Gastroesophageal sphincter (tissue), 4 donors: Measurements from ENCODE around the gene DMPK. TPM values are rescaled to one million over a fixed set of nuclear protein-coding genes. Genes with fewer than 3 reads are reported as not detected.
"Not testable (repeated sequence)": the region's sequence is repeated elsewhere in the genome, so short reads cannot be mapped to it uniquely, and the experiment has no call there.

Source experiments
- ATAC-seq: fragments of 150-250 bp; one replicate; pipeline ENCODE4 v1.9.1; 2016; ENCODE audit warnings: mild to moderate bottlenecking, moderate library complexity
- H3K27ac ChIP-seq, 4 donors: fragments of 200-600 bp; sonication (generic) in 3 of 4; 1 replicate in 3 of 4; 2 replicates in 1 of 4; pipeline ENCODE4 v1.5.1; 2016 to 2019
- H3K27me3 ChIP-seq: fragments of 200-600 bp; sonication (generic); one replicate; pipeline ENCODE4 v1.5.1; 2019
- H3K36me3 ChIP-seq, 2 donors: fragments of 200-600 bp; sonication (generic); one replicate each; pipeline ENCODE4 v1.5.1; 2019; ENCODE audit warnings: control low read depth in 1 of 2
- H3K4me1 ChIP-seq, 3 donors: fragments of 200-600 bp; sonication (generic); 1 replicate in 2 of 3; 2 replicates in 1 of 3; pipeline ENCODE4 v1.5.1; 2016 to 2019; ENCODE audit warnings: control low read depth in 2 of 3
- H3K4me3 ChIP-seq, 2 donors: fragments of 200-600 bp; sonication (generic); one replicate each; pipeline ENCODE4 v1.5.1; 2019; ENCODE audit warnings: mild to moderate bottlenecking in 1 of 2, moderate library complexity in 1 of 2
- H3K9me3 ChIP-seq, 3 donors: fragments of 200-600 bp; sonication (generic); one replicate each; pipeline ENCODE4 v1.5.1; 2017 to 2019; ENCODE audit warnings: control low read depth in 2 of 3
- CTCF ChIP-seq, 4 experiments: fragments of 200-600 bp in 2 of 4; fragments of 450-650 bp in 2 of 4; sonication (generic) in 1 of 4; IDR thresholded peaks; one replicate each; pipeline ENCODE4 v1.5.1; 2017 to 2019; ENCODE audit warnings: antibody characterized with exemption in 4 of 4, mild to moderate bottlenecking in 2 of 4, moderate library complexity in 2 of 4
- EP300 ChIP-seq: sonication (generic); formaldehyde crosslinking; IDR thresholded peaks from one replicate; pipeline ENCODE4 v1.6.1; 2017; ENCODE audit warnings: antibody characterized with exemption, mild to moderate bottlenecking
- POLR2A ChIP-seq, 2 donors: fragments of 450-650 bp; IDR thresholded peaks; one replicate each; pipeline ENCODE4 v1.6.1; 2017; ENCODE audit warnings: antibody characterized with exemption in 2 of 2, mild to moderate bottlenecking in 2 of 2, moderate library complexity in 1 of 2
- POLR2AphosphoS5 ChIP-seq: sonication (generic); formaldehyde crosslinking; IDR thresholded peaks from one replicate; pipeline ENCODE4 v1.6.1; 2017; ENCODE audit warnings: antibody characterized with exemption
- WGBS, 2 donors: methylation state at CpG; one replicate each; pipeline ENCODE4 v1.1.5; 2018; ENCODE audit warnings: low coverage in 1 of 2; 5-methylcytosine and 5-hydroxymethylcytosine counted together
- total RNA-seq, 4 donors: library from RNA; depleted of rRNA; stranded (reverse); fragments of >200 nt; gene quantifications; one replicate each; pipeline ENCODE4 v1.1.0, GENCODE V29; 2016

DMPK gene
- total RNA-seq, 4 donors from 2014 or later, result 223 to 464 (median 330) TPM

GRCh38 chr19:45729800-45730290 lies 52.4 kb downstream of the DMPK start:
- Histone ChIP-seq H3K36me3 (no peaks in the 10 kb centered on the region), H3K4me1 (peaks cover 0 to 33% (median 15%) of the 10 kb centered on the region in 3 donors), H3K27ac (peak overlapping the region in 3 of 4 donors; percentile 81 to 87 (median 85)), H3K9me3 (no peaks in the 10 kb centered on the region), H3K27me3 (no peaks in the 10 kb centered on the region), H3K4me3 (peak overlapping the region; percentile 87 to 98)
- ATAC-seq, result no peak
- 0 to 6% methylated on average over 6 to 8 of the region's 10 CpGs for WGBS, 2 donors
- TF ChIP-seq CTCF (IDR thresholded peaks at IDR 0.05) (no peak), POLR2A (IDR thresholded peaks at IDR 0.05) (no peak), POLR2AphosphoS5 (no peak), EP300 (no peak)

GRCh38 chr19:45728683-45729082 lies 53.6 kb downstream of the DMPK start:
- H3K27ac ChIP-seq, H3K4me3 ChIP-seq, H3K9me3 ChIP-seq, H3K36me3 ChIP-seq, ATAC-seq, H3K27me3 ChIP-seq: not testable (repeated sequence)
- peaks cover 0 to 33% (median 15%) of the 10 kb centered on the region in 3 donors for H3K4me1 ChIP-seq
- WGBS, 2 donors, result 88 to 90% methylated on average over 7 to 15 of the region's 18 CpGs

- H3K36me3 ChIP-seq, result peaks cover 0 to 26% of the 10 kb centered on the region in 2 donors
- not testable (repeated sequence) for H3K4me3 ChIP-seq, H3K9me3 ChIP-seq, H3K27me3 ChIP-seq, H3K27ac ChIP-seq, ATAC-seq
- H3K4me1 ChIP-seq, result peaks cover 0 to 33% (median 11%) of the 10 kb centered on the region in 3 donors
- WGBS, 2 donors, result 98 to 100% methylated on average over 7 to 10 of the region's 11 CpGs
These were observed 62.2 kb downstream of the DMPK start for GRCh38 chr19:45720065-45720464.

Other genes with a start within 250 kb of the DMPK start
- gene OPA3, start 197.7 kb downstream of the DMPK start, total RNA-seq, result 10 to 100 TPM in 3 of 4 donors, 1 to 10 TPM in 1; 5.7 to 14.9 (median 11.6) TPM
- gene GPR4, start 180.3 kb downstream of the DMPK start, total RNA-seq, result 1 to 10 TPM in 3 of 4 donors, under 1 TPM in 1; 0.62 to 4.4 (median 2.8) TPM
- gene EML2, start 143.1 kb downstream of the DMPK start, total RNA-seq, result 10 to 100 TPM; 18.3 to 29.2 (median 18.9) TPM
- under 1 TPM in 1 of 4 donors, not detected in 3; 0.54 TPM for gene GIPR, start 114.3 kb downstream of the DMPK start, total RNA-seq
- gene SNRPD2, start 90.5 kb downstream of the DMPK start, total RNA-seq, result 100 to 1,000 TPM; 113 to 201 (median 152) TPM
- 1 to 10 TPM; 2.7 to 6.6 (median 4.2) TPM for gene QPCTL, start 89.8 kb downstream of the DMPK start, total RNA-seq
- gene FBXO46, start 51.6 kb downstream of the DMPK start, total RNA-seq, result 10 to 100 TPM; 12.1 to 20.5 (median 14.9) TPM
- gene MEIOSIN, start 49.1 kb downstream of the DMPK start, total RNA-seq, result not detected
- 10 to 100 TPM; 13.2 to 33.1 (median 23.7) TPM for gene SIX5, start 13.2 kb downstream of the DMPK start, total RNA-seq
- gene DMWD, start 10.4 kb upstream of the DMPK start, total RNA-seq, result 10 to 100 TPM; 41.5 to 75.5 (median 59.4) TPM
- gene RSPH6A, start 32.8 kb upstream of the DMPK start, total RNA-seq, result under 1 TPM in 1 of 4 donors, not detected in 3; 0.23 TPM
- gene SYMPK, start 80.7 kb upstream of the DMPK start, total RNA-seq, result 10 to 100 TPM; 25.5 to 35.6 (median 30.8) TPM
- gene FOXA3, start 81.8 kb upstream of the DMPK start, total RNA-seq, result under 1 TPM in 1 of 4 donors, not detected in 3; 0.42 TPM
- 10 to 100 TPM; 25.2 to 53.3 (median 36.2) TPM for gene IRF2BP1, start 103.7 kb upstream of the DMPK start, total RNA-seq
- 1 to 10 TPM; 1.3 to 4.6 (median 2.8) TPM for gene MYPOP, start 120.1 kb upstream of the DMPK start, total RNA-seq
- not detected for gene NANOS2, start 132.3 kb upstream of the DMPK start, total RNA-seq
- 1 to 10 TPM in 3 of 4 donors, under 1 TPM in 1; 0.67 to 5.1 (median 3.0) TPM for gene NOVA2, start 191.4 kb upstream of the DMPK start, total RNA-seq
- 1 to 10 TPM; 4.2 to 9.4 (median 6.4) TPM for gene CCDC61, start 213.0 kb upstream of the DMPK start, total RNA-seq
- not detected for gene PGLYRP1, start 240.6 kb upstream of the DMPK start, total RNA-seq